Amniotic epithelial cell (primary cell): ENCODE results near the gene HS6ST3.

Experiments
- DNase-seq: peaks from one replicate; pipeline ENCODE4 v3.0.0-alpha.2; 2010; ENCODE audit warnings: low read depth

Gene HS6ST3

GRCh38 chr13:96837809-96838208 lies 747.9 kb downstream of the HS6ST3 start:
- no peak for DNase-seq

GRCh38 chr13:96844195-96844594 lies 754.3 kb downstream of the HS6ST3 start:
- DNase-seq: no peak

- no peak for DNase-seq
Observed at GRCh38 chr13:96844616-96845015, 754.7 kb downstream of the HS6ST3 start.

- DNase-seq: no peak
Observed at GRCh38 chr13:96848286-96848685, 758.4 kb downstream of the HS6ST3 start.

GRCh38 chr13:96849091-96849490 lies 759.2 kb downstream of the HS6ST3 start:
- no peak for DNase-seq

GRCh38 chr13:96850538-96851145 lies 760.7 kb downstream of the HS6ST3 start:
- no peak for DNase-seq

- DNase-seq: no peak
Observed at GRCh38 chr13:96851856-96852445, 762.0 kb downstream of the HS6ST3 start.

GRCh38 chr13:96858133-96858826 lies 768.4 kb downstream of the HS6ST3 start:
- no peak for DNase-seq

- no peak for DNase-seq
Observed at GRCh38 chr13:96860882-96861281, 771.0 kb downstream of the HS6ST3 start.

GRCh38 chr13:96862093-96862492 lies 772.2 kb downstream of the HS6ST3 start:
- DNase-seq: no peak

GRCh38 chr13:96862999-96863398 lies 773.1 kb downstream of the HS6ST3 start:
- no peak for DNase-seq

- no peak for DNase-seq
Observed at GRCh38 chr13:96871469-96871868, 781.6 kb downstream of the HS6ST3 start.

GRCh38 chr13:96880419-96880818 lies 790.5 kb downstream of the HS6ST3 start:
- DNase-seq: no peak
